WTC11 (cell line): ENCODE measurements around the gene ESYT2. TPM values are rescaled to one million over a fixed set of nuclear protein-coding genes. Genes with fewer than 3 reads are reported as not detected.

Experiments
- ATAC-seq: fragments of 200-7000 bp; cut with Tn5 transposase; 2 replicates; pipeline ENCODE4 v1.10.0; 2021; ENCODE audit warnings: mild to moderate bottlenecking, moderate library complexity
- CTCF ChIA-PET: fragments of 300-600 bp; sonication (Branson Sonifier 250); formaldehyde crosslinking; loops from one replicate; lab custom pipeline; 2021; ENCODE audit warnings: antibody characterized with exemption; lab: Charles Lee
- POLR2A ChIA-PET: fragments of 350-600 bp; sonication (Branson Sonifier 250); formaldehyde crosslinking; loops from one replicate; lab custom pipeline; 2021; ENCODE audit warnings: antibody characterized with exemption; lab: Charles Lee
- DNase-seq: peaks from one replicate; pipeline ENCODE4 v3.0.0; 2021; ENCODE audit warnings: low spot score
- H3K27ac Mint-ChIP-seq: 2 replicates; pipeline ENCODE4 v1.8.0; 2021; ENCODE audit warnings: mixed read lengths
- H3K27me3 Mint-ChIP-seq: 2 replicates; pipeline ENCODE4 v1.8.0; 2021; ENCODE audit warnings: low read depth, mild to moderate bottlenecking, moderate library complexity, mixed read lengths
- H3K36me3 Mint-ChIP-seq: 2 replicates; pipeline ENCODE4 v1.8.0; 2021; ENCODE audit warnings: mixed read lengths
- H3K4me1 Mint-ChIP-seq: 2 replicates; pipeline ENCODE4 v1.8.0; 2022; ENCODE audit warnings: mixed read lengths
- H3K4me3 Mint-ChIP-seq: 2 replicates; pipeline ENCODE4 v1.8.0; 2021; ENCODE audit warnings: mild to moderate bottlenecking, moderate library complexity, mixed read lengths
- H3K9me3 Mint-ChIP-seq: 2 replicates; pipeline ENCODE4 v1.8.0; 2021; ENCODE audit warnings: mixed read lengths
- CBFB ChIP-seq: sonication (generic); formaldehyde crosslinking; IDR thresholded peaks from 2 replicates; pipeline ENCODE4 v1.8.1; 2022; ENCODE audit warnings: mild to moderate bottlenecking, low read depth, missing genetic modification reagents
- CREB1 ChIP-seq: sonication (generic); formaldehyde crosslinking; IDR thresholded peaks from 2 replicates; pipeline ENCODE4 v1.8.0; 2023; ENCODE audit warnings: mild to moderate bottlenecking, missing genetic modification reagents
- FOXJ3 ChIP-seq: sonication (generic); formaldehyde crosslinking; IDR thresholded peaks from 2 replicates; pipeline ENCODE4 v1.9.0; 2021; ENCODE audit warnings: missing genetic modification reagents, mild to moderate bottlenecking, borderline replicate concordance
- FOXP1 ChIP-seq: sonication (generic); formaldehyde crosslinking; IDR thresholded peaks from 2 replicates; pipeline ENCODE4 v1.8.0; 2022; ENCODE audit warnings: missing genetic modification reagents, mild to moderate bottlenecking, moderate library complexity, borderline replicate concordance
- GTF2I ChIP-seq: fragments of 250-450 bp; sonication (Bioruptor Pico); conservative IDR thresholded peaks from 2 replicates; pipeline ENCODE4 v1.4.0; 2021; ENCODE audit warnings: mild to moderate bottlenecking
- IRF2 ChIP-seq: sonication (generic); formaldehyde crosslinking; IDR thresholded peaks from 2 replicates; pipeline ENCODE4 v1.8.0; 2022; ENCODE audit warnings: low read depth, missing genetic modification reagents, borderline replicate concordance
- TP53 ChIP-seq: sonication (generic); formaldehyde crosslinking; IDR thresholded peaks from 2 replicates; pipeline ENCODE4 v1.8.1; 2023; ENCODE audit warnings: mild to moderate bottlenecking, missing genetic modification reagents
- ZBTB43 ChIP-seq: sonication (generic); formaldehyde crosslinking; IDR thresholded peaks from 2 replicates; pipeline ENCODE4 v1.8.1; 2023; ENCODE audit warnings: mild to moderate bottlenecking, missing genetic modification reagents
- ZNF138 ChIP-seq: sonication (generic); formaldehyde crosslinking; conservative IDR thresholded peaks from 2 replicates; pipeline ENCODE4 v1.8.1; 2022; ENCODE audit warnings: mild to moderate bottlenecking, moderate library complexity, missing genetic modification reagents
- ZNF281 ChIP-seq: sonication (generic); formaldehyde crosslinking; IDR thresholded peaks from 2 replicates; pipeline ENCODE4 v1.8.0; 2023; ENCODE audit warnings: mild to moderate bottlenecking, missing genetic modification reagents
- ZNF317 ChIP-seq: sonication (generic); formaldehyde crosslinking; IDR thresholded peaks from 2 replicates; pipeline ENCODE4 v1.8.1; 2023; ENCODE audit warnings: low read depth, mild to moderate bottlenecking, moderate library complexity, missing genetic modification reagents, borderline replicate concordance
- total RNA-seq: library from RNA; stranded (reverse); gene quantifications from 3 replicates; pipeline ENCODE4 v1.2.3, GENCODE V29; 2021
- TF ChIP-seq, protein P1 (sequence below): sonication (generic); formaldehyde crosslinking; IDR thresholded peaks from 2 replicates; pipeline ENCODE4 v1.8.1; 2022; ENCODE audit warnings: mild to moderate bottlenecking, moderate library complexity, missing genetic modification reagents
- TF ChIP-seq, protein P2 (sequence below): sonication (generic); formaldehyde crosslinking; IDR thresholded peaks from 2 replicates; pipeline ENCODE4 v1.8.1; 2023; ENCODE audit warnings: mild to moderate bottlenecking, missing genetic modification reagents
- TF ChIP-seq, protein P3 (sequence below): sonication (generic); formaldehyde crosslinking; IDR thresholded peaks from 2 replicates; pipeline ENCODE4 v1.8.0; 2022; ENCODE audit warnings: mild to moderate bottlenecking, missing genetic modification reagents
- TF ChIP-seq, protein P4 (sequence below): sonication (generic); formaldehyde crosslinking; IDR thresholded peaks from 2 replicates; pipeline ENCODE4 v1.8.1; 2023; ENCODE audit warnings: mild to moderate bottlenecking, moderate library complexity, missing genetic modification reagents

The ESYT2 gene
- total RNA-seq, 1 experiment from 2014 or later, result 45.1 TPM

DNA sequence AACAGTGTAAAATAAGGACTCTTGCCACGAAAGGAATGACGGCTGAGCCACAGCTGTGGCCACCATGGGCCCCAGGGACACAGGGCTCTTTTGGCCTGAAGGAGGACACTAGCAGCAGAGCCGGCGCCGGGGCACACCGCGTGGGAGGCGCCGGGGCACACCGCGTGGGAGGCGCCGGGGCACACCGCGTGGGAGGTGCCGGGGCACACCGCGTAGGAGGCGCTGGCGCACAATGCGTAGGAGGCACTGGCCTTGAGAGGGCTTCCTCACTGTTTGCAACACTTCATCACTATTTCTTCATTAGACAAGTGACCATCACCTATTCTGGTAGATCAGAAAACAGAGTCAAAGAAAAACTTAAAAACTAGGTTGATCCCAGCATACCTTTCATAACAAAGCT lies 23.4 kb downstream of the ESYT2 start (continued):
- TF ChIP-seq ZNF281 (CRISPR knock-in tag) (no peak), FOXP1 (CRISPR knock-in tag) (no peak)
- TF ChIP-seq, protein P1, sequence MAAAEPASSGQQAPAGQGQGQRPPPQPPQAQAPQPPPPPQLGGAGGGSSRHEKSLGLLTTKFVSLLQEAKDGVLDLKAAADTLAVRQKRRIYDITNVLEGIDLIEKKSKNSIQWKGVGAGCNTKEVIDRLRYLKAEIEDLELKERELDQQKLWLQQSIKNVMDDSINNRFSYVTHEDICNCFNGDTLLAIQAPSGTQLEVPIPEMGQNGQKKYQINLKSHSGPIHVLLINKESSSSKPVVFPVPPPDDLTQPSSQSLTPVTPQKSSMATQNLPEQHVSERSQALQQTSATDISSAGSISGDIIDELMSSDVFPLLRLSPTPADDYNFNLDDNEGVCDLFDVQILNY, result no peak
- TF ChIP-seq, protein P2, sequence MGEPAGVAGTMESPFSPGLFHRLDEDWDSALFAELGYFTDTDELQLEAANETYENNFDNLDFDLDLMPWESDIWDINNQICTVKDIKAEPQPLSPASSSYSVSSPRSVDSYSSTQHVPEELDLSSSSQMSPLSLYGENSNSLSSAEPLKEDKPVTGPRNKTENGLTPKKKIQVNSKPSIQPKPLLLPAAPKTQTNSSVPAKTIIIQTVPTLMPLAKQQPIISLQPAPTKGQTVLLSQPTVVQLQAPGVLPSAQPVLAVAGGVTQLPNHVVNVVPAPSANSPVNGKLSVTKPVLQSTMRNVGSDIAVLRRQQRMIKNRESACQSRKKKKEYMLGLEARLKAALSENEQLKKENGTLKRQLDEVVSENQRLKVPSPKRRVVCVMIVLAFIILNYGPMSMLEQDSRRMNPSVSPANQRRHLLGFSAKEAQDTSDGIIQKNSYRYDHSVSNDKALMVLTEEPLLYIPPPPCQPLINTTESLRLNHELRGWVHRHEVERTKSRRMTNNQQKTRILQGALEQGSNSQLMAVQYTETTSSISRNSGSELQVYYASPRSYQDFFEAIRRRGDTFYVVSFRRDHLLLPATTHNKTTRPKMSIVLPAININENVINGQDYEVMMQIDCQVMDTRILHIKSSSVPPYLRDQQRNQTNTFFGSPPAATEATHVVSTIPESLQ (CRISPR knock-in tag), result no peak

DNA sequence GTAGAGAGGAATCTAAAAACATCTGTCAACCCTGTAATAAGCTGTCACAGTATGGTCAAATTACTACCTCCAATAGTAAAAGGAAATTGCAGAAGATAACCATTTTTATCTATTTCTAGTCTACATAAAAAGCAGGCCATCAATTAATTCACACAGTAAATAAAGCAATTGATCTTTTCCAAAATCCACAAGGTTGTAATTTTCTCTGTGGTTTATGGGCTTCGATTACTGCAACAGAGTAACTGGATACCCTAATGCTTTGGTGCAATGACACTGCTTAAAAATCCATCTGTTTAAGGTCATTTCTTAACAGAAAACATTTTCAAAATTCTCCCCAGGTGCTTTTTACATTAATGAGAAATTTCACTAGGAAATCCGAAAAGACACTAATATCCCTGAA lies 23.9 kb downstream of the ESYT2 start:
- no peak overlapping the region for H3K4me3 Mint-ChIP-seq
- ChIA-PET CTCF (interaction anchor here (0.6 kb wide), 1 partner anchor 404 kb away, joined by 3 read pairs; no protein-coding TSS in a partner anchor), POLR2A (no interaction called here)
- no peak for TF ChIP-seq CBFB (CRISPR knock-in tag)
- TF ChIP-seq, protein P2 (CRISPR knock-in tag), result no peak
- TF ChIP-seq IRF2 (CRISPR knock-in tag), result no peak
- no peak for TF ChIP-seq ZNF317 (CRISPR knock-in tag)
- no peak for TF ChIP-seq GTF2I (CRISPR knock-in tag)
- no peak for TF ChIP-seq CREB1 (CRISPR knock-in tag)
- TF ChIP-seq, protein P3, sequence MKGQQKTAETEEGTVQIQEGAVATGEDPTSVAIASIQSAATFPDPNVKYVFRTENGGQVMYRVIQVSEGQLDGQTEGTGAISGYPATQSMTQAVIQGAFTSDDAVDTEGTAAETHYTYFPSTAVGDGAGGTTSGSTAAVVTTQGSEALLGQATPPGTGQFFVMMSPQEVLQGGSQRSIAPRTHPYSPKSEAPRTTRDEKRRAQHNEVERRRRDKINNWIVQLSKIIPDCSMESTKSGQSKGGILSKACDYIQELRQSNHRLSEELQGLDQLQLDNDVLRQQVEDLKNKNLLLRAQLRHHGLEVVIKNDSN (CRISPR knock-in tag), result no peak
- TF ChIP-seq, protein P4, sequence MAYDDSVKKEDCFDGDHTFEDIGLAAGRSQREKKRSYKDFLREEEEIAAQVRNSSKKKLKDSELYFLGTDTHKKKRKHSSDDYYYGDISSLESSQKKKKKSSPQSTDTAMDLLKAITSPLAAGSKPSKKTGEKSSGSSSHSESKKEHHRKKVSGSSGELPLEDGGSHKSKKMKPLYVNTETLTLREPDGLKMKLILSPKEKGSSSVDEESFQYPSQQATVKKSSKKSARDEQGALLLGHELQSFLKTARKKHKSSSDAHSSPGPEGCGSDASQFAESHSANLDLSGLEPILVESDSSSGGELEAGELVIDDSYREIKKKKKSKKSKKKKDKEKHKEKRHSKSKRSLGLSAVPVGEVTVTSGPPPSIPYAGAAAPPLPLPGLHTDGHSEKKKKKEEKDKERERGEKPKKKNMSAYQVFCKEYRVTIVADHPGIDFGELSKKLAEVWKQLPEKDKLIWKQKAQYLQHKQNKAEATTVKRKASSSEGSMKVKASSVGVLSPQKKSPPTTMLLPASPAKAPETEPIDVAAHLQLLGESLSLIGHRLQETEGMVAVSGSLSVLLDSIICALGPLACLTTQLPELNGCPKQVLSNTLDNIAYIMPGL (CRISPR knock-in tag), result no peak
- no peak for TF ChIP-seq FOXJ3 (CRISPR knock-in tag)
- no peak for TF ChIP-seq ZNF138
- TF ChIP-seq ZBTB43 (CRISPR knock-in tag), result no peak
- no peak for TF ChIP-seq TP53 (CRISPR knock-in tag)
- no peak for DNase-seq
- no peaks in the 10 kb centered on the region for H3K27me3 Mint-ChIP-seq
- H3K27ac Mint-ChIP-seq, result no peak overlapping the region
- peaks cover 22% of the 10 kb centered on the region for H3K4me1 Mint-ChIP-seq
- H3K9me3 Mint-ChIP-seq, result peaks cover 21% of the 10 kb centered on the region
- peaks cover 55% of the 10 kb centered on the region for H3K36me3 Mint-ChIP-seq
- ATAC-seq, result no peak
